NCI-H2081 (cell line): ENCODE results near the gene PARD6A.

Experiments
- DNase-seq, 2 experiments: peaks; one replicate each; lab custom pipeline; 2025; lab: John Stamatoyannopoulos, UW

The PARD6A gene

DNA sequence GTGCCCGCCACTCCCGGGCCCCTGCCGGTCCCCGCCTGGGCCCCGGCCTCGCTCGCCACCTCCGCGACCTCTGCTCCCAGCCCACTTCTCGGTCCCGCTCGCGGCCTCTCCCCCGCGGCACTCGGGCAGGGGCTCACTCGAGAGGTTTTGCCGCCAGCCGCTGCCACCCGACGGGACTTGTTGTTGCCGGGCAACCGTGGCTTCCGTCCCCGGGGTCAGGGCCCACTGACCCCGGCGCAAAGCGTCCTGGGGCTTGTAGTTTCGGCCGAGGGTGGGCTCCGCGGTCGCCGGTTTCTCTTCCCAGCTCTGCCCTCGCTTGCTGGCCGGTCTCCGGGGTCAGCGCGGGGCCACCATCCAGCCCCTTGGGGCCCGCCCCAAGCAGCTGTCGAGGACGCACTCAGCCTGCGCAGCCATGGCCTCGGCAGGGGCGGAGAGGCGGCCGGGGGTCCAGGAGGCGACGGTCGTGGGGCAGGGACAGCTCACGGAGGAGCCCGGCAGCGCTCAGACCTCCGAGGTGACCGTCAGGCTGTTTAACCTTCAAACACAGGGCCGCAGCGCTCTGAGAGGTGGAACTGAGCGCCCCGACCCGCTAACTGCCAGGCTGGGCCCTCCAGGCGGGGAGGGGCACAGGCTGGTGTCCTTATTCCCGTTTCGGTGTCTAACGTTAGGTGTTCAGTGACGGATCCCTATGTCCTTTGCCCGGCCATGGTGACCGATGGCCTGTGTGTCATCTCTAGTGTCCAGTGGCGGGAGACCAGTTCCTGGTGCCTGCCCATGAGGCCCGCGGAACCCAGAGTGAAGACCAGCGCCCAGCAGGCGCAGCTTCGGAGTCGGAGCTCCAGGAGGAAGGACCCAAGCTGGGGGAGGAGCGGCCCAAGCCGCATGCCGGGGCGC lies 6.0 kb downstream of the PARD6A start, which contains the start of the genes C16orf86 and ENKD1:
Gene C16orf86 (plus strand): TSS at position 256 of the 894 bp plus-strand sequence. CDS start 157 bp downstream, at position 413.
Gene ENKD1 (minus strand): TSS at position 192 of the 894 bp plus-strand sequence. CDS start 308 bp downstream, outside the sequence.
- DNase-seq, result peak; percentile 49 to 67

DNA sequence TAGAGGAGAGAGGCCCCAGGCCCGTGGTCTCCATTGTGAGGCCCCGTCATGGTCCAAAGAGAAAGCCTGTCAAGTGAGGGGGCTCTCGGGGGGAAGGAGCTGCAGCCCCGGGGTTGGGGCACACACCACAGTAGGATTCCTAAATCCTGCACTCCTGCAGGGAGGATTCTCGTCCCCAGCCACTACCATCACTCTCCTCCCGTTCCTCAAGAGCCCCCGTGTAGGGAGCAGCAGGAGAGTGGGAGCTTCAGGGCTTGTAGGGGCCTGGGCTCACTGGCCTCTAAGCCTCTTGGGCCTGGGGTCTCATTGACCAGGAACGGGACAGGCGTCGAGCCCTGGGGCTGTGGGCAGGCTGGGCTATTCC lies 6.7 kb downstream of the PARD6A start:
- no peak for DNase-seq

DNA sequence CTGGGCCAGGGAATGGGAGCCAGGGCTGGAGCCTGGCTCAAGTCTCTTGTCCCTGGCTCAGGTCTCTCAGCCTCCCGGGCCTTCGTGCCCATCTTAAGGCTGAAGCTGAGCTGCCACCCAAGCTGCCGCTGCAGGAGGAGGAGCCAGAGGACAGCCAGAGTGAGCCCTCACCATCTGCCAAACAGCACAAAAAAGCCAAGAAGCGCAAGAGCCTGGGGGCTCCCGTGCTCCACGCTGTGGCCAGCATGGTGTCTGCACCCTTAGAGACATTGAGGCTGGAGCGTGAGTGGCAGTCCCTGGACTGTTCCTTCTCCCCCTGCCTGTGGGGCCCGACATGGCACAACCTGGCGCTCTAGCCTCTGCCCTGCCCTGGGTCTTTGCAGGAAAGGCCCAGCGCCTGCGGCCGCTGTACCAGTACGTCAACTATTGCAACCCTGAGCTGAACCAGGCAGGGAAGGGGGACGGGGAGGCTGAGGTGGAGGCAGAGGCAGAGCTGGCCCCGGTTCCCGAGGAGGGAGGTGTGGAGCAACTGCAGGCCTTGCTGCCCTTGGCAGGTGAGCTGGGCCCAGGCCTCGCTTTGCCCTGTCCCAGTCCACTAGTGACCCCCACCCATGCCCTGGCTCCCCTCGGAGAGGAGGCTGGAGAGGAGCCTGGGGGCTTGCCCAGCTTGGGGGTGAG lies 7.2 kb downstream of the PARD6A start:
- peak in 1 of 2 experiments; percentile 9 for DNase-seq

DNA sequence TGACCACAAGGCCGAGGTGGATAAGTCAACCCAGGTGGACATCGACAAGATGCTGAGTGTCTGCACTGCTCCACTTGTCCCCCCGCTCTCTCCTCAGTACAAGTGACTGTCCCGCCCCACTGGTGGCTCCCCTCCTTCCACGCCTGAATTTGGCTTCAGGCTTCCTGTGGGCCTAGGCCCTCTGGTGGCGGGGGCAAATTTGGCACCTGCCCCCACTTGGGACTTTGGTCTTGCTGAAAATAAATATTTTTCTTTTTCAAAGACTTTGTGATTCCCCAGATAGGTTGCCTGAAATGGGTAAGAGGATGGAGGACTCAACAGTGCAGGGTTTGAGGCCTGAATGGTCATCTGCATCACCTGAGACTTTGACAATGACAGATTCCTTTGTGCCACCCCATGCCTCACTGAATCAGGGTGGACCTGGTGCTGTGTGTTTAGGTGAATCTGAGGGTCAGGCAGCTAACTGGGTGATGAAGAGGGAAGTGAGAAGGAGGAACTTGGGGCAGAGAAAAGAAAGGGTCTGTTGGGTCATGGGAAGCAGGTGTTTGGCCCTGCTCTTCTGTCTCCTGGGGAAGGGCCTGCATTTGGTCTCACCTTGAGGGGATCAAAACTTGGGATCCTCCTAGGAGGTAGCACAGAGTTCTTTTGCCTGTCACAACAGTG lies 7.9 kb downstream of the PARD6A start:
- DNase-seq, result no peak

DNA sequence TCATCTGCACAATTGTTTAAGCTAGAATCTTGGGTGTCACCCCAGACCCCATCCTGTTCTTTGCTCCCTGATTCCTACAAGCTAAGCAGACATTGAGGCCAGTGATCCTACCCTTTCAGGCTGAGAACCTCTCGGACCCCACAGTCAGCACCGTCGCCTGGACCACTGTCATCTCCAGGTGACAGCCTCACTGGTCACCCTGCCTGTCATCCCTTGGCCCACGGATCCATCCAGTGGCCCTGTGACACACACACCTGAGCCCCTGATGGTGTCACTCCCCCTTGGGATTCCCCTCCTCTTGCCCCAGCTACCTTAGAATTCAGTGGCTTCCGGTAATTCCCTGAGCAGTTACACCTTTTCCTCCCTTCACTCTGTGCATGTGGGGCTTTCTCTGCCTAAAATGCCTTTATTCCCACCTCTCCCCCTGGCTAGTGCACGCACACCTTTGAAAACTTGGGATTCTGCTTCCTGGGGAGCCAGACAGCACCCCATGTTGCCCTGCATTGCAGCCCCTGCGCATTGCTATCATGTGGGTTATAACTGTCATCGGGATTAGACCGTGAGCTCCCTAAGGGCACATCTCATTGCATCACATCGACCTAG lies 8.8 kb downstream of the PARD6A start:
- DNase-seq, result no peak

DNA sequence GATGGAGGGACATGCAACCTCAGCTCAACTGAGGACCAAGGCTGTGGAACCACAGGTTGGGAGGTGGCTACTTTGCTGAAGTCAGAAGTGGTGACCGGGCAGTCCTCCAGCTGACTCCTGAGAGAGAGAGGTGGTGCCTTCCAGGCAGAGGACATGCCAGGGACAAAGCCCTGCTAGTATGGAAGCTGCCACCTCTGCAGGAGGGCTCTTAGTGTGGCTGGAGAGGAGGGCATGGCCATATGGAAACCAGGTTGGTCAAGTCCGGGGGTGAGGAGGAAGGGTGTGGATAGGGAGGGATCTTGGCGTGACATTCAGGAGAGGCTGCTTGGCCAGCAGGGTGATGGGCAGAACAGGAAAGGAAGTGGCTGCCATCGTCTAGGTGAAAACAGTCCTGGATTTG lies 11.5 kb downstream of the PARD6A start:
- no peak for DNase-seq

DNA sequence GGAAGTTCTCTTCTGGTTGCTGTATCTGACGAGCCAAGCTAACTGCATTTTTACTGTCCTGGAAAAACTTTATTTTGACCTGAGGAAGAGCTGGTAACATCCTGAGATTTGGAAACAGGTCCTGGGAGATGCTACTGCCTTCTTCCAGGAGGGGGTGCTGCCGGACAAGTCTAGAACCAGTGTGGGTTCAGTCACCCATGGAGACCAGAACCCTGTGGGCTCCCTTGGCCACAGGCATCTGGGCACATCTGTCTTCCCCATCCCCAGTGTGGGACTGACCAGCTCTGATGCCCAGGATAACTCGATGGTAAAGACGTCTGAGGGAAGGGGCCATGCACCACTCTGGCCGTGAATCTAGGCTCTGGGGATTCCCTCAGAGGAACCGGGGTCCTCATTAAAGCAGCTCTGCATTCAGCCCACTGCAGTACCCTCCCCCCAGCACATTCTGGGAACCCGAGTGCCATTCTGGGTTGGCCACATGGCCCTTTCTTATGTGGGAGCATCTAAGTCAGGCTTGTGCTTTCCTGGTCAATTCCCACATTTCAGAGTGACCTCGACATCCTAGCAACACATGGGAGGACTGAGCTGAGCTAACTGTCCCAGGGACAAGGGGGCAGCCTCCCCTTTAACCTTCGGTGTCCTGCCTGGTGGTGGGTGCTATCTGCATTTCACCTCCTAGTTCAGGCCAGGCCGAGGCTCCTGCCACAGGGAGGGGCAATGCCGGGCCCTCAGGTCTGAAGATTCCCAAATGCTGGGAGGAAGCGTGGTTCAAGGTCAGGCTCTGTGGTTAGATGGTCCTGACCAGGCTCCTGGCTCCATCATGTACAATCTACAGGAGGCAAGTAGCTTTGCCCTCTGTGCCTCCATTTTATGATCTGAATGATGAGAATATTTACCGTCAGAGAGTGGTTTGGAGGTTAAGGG lies 12.2 kb downstream of the PARD6A start:
- DNase-seq, result peak; percentile 17 to 31

DNA sequence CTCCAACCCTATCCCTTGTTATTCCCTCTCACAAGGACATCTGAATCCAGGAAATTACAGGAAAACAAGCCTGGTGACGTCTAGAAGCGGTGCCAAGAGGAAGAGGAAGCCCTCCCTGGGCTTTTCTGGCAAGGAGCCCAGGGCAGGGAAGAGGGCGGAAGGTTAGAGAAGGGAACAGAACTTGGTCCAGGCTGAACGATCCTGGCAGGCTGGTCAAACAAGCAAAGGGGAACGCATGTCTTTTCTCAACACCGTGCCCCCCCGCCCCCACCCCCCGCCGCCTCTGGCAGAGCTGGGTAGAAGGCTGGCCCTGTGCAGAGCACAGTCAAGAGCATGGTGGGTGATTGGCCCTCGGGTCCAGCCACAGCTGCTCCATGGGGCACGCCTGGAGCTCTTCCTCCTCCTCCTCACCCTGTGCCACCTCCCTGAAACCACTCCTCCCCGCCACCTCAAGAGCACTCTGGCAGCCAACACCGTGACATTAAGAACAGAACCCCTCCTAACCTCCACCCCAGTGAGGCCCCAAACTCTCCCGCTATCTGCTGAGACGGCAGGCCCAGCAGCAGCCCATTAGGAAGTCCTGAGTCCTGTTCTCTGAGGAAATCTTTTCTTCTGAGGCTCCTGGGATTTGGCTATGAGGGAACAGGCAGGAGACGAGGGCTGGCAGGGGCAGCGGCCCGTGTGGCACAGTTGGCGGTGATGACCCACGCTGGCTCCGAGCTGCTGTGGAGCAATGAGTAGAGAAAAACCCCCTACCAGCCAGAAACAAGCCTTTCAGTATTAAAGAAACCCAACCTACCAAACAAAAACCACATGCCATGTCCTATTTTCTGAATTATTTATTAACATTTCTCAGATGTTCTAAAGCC lies 13.2 kb downstream of the PARD6A start:
- DNase-seq, result peak; percentile 5 to 60

DNA sequence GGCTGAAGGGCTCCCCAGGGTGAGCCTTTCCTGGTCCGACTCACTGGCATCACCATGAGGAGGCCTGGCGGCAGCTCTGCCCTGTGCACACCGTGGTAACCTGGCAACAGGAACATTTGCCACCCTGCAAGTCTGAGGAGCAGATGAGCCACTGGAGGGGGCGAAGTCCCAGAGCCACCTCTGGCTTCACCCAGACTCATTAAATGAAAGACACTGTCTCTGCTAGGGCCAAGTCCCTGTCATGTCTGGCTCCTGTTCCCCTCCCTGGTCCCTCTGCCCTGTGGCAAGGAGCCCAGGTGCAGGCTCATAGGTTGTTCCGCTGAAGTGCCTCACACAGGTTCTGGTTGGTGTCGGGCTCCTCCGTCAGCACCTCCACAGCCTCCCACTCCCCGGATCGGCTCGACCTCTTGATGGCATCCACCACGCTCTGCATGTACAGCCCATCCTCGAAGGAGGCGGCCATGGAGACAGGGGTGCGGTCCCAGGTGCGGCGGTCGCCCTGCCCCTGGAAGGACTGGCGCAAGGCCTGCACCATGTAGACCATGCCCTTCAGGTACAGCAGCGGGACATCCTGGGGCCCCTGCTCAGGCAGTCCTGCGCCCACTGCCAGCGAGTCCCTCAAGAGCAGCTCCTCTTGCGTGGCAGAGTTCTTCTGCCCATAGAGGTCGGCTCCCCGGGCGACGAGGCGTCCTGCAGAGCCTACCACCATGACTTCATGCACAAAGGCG lies 14.3 kb downstream of the PARD6A start:
- DNase-seq, result peak in 1 of 2 experiments; percentile 2

DNA sequence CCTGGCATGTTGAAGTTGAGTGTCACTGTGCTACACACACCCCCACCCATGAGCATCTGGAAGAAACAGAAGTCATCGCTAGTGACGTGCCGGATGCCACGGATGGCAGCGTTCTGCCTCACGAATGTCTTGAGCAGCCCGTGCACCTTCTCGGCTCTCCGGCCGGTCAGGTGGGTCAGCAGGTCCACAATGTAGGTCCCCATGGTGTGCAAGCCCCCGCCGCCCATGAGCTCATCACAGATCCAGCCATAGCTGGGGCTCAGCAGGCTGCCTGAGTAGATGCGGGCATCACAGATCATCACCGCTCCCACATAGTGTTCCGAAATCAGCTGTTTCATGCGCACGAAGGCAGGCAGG lies 14.8 kb downstream of the PARD6A start:
- DNase-seq, result no peak

DNA sequence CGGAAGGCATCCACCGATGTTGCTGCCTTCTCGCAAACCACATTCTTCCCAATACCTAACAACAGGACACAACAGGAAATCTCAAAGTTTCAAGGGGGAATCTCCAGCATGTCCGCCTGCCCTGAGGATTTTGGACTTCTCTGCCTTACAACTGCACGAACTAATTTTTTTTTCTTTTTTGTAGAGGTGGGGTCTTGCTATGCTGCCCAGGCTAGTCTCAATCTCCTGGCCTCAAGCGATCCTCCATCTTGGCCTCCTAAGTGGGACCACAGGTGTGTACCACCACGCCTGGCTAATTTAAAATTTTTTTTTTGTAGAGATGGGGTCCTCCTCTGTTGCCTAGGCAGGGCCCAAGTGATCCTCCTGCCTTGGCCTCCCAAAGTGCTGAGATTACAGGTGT lies 15.2 kb downstream of the PARD6A start:
- no peak for DNase-seq

DNA sequence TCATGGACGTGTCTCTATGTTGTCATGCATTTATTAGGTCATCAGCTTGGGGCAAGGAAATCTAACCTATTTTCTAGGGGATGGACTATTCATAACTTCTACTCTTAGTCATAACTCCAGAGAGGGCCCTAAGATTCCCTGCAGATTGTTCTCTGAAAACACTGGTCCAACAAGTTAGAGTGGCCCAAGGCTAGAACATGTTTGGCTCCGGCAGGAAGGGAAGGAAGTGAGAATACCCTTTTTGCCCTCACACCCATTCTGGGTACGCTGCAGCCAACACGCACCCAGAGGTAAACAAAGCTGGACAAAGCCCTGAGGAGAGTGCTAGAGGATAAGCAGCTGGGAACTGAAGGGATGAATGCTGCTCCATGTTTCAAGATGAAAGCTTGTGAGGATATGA lies 15.8 kb downstream of the PARD6A start:
- no peak for DNase-seq

DNA sequence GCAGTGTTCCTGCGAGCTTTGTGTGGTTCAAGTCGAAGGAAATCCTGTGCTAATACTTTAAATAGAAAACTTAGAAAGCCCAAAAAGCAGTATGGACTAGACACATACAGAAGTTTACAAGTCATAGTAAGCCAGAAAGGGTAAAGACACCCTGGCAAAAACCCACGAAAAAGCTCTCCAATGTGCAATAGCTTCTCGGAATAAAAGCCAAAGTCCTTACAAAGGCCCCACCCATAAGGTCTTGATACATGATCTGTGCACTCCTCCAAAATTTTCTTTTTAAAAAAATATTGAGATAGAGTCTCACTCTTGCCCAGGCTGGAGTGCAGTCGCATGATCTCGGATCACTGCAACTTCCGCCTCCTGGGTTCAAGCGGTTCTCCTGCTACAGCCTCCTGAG lies 16.2 kb downstream of the PARD6A start:
- no peak for DNase-seq

DNA sequence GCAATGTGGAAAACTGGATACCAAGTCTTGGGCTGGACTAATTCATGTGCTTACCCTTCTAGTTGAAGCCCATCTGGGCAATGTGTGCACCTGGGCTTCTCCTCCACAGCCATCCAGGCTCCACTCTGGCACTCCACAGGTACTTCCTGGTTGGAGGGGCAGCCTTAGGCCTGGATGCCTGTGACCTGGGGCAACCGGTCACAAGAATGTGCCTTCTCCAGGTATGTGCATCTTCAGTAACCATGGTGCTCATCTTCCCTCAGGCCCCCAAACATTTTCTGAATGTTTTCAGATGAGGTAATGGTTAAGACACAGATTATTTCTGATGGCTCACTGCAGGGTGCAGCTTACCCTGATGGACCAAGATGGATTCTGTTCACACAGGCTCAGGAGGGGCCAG lies 17.0 kb downstream of the PARD6A start:
- DNase-seq, result no peak

DNA sequence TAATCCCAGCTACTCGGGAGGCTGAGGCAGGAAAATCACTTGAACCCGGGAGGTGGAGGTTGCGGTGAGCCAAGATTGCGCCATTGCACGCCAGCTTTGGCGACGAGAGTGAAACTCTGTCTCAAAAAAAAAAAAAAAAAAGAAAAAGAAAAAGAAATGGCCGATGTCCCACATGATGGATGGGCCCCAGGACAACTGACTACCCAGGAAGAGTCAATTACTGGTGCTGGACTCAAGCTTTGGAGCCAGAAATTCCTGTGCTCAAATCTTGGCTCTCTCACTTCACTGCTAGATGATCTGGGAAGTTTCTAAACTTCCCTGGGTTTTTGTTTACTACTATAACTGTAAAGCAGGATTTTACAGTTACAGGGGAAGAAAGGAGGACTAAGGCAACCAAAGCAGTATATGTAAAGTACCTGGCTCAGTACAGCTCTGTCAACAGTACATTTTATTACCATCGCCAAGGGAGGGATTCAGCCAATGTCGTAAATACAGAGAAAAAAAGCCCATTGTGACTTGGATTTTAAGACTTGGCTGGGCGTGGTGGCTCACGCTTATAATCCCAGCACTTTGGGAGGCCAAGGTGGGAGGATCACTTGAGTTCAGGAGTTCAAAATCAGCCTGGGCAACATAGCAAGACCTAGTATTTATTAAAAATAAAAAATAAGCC lies 17.7 kb downstream of the PARD6A start:
- DNase-seq, result no peak

DNA sequence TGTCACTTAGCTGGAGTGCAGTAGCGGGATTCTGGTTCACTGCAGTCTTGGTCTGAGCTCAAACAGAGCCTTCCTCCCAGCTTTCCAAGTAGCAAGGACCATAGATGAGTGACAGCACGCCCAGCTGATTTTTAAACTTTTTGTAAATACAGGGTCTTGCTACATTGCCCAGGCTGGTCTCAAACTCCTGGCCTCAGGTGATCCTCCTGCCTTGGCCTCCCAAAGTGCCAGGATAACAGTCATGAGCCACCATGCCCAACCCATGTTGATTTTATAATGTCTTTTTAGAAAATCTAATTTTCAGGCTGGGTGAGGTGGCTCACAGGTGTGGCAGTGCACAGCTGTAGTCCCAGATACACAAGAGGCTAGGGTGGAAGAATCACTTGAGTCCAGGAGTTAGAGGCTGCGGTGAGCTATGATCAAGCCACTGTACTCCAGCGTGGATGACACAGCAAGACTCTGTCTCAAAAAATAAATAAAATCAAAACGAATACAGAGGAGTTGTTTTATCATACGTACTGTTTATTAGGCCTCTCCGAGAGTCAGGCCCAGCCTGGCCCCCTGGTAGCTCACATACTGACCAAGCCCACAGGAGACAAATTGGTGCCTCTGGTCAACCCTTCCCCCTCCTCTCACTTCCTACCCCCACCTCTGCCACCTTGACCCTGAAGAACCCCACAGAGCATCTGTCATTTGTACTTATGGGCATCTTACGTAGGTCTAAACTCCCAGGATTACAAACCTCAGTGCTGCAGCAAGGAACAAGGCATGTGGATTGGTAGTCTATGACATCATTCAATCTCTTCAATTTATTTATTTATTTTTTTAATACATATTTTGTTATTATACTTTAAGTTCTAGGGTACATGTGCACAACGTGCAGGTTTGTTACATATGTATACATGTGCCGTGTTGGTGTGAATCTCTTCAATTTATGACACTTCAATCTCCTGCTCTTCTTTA lies 19.5 kb downstream of the PARD6A start:
- DNase-seq, result no peak

DNA sequence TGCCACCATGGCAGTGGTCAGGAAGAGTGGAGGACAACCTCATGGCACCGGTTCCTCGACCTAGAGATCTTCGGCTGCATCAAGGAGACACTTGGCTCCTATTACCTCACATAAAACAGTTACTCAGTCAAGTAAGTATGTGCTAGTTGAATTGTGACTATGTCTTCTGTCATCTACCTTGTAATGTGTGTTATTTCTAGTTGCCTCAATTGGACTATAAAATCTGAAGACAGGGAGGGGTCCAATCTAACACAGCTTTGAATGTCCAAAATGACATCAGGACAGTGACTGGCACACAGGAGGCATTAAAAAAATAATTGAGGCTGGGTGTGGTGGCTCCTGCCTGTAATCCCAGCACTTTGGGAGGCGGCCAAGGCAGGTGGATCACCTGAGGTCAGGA lies 23.0 kb downstream of the PARD6A start:
- no peak for DNase-seq
